Urothelium cell line (cell line): ENCODE data around the gene ARTN.

Source experiments
- DNase-seq: peaks from one replicate; pipeline ENCODE4 v3.0.0; 2011; ENCODE audit warnings: low spot score, mixed read lengths
- FAIRE-seq: peaks from 2 replicates; lab custom pipeline; 2011; peaks lifted over from hg19 to GRCh38; lab: Jason Lieb, UNC

Gene ARTN

DNA sequence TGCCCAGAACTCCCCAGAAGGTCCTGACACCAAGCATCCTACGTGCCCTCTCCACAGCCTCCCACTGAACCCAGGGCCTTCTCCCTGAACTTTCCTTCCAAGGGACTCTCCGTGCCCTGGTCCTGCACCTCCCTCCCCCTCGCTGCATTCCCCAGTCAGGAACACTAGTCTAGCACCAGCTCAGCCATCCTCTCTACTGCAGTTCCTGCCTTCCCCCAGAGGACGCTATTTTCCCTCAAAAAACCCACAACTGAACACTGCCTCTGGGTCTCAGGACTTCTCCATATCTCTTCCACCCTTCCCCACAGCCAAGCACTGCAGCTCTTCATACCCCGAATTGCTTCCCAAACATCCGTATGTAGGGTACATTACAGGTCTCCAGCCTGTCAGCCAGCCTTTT lies 12.6 kb upstream of the ARTN start:
- DNase-seq (no peak), FAIRE-seq (peak; percentile 5)

DNA sequence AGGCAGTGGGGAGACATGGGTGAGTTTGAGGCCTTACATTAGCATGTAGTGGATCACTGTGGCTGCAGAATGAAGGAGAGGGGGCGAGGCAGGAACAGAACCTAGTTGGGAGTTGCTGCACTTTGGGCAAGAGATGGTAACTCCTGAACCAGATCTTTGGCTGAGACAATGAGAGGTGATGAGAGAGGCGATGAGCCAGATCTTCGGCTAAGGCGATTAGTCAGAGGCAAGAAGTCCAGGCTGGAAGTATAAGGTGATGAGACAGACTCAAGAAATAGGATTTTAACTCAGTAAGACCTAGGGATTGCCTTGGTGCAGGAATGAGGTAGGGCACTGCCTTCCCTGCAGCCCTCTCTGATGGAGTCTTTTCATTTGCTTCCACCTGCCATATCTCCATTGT lies 9.1 kb upstream of the ARTN start:
- FAIRE-seq = no peak
- no peak for DNase-seq

DNA sequence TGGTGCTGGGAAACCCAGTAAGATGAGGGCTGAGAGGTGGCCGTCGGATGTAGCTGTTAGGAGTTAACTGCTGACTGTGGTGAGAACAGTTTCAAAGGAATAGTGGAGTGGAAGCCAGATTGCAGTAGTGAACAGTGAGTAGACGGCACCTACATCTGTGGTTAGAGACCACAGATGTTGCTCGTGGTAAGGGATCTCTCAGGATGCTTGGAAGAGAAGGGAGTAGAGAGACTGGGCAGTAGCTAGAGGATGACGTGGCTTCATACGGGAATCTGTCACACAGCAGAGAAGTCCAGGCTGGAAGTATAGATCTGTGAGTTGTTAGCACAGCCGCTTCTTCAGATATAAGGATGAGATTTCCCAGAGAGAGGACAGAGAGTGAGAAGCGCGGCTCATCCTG lies 7.8 kb upstream of the ARTN start:
- no peak for DNase-seq
- FAIRE-seq = no peak

DNA sequence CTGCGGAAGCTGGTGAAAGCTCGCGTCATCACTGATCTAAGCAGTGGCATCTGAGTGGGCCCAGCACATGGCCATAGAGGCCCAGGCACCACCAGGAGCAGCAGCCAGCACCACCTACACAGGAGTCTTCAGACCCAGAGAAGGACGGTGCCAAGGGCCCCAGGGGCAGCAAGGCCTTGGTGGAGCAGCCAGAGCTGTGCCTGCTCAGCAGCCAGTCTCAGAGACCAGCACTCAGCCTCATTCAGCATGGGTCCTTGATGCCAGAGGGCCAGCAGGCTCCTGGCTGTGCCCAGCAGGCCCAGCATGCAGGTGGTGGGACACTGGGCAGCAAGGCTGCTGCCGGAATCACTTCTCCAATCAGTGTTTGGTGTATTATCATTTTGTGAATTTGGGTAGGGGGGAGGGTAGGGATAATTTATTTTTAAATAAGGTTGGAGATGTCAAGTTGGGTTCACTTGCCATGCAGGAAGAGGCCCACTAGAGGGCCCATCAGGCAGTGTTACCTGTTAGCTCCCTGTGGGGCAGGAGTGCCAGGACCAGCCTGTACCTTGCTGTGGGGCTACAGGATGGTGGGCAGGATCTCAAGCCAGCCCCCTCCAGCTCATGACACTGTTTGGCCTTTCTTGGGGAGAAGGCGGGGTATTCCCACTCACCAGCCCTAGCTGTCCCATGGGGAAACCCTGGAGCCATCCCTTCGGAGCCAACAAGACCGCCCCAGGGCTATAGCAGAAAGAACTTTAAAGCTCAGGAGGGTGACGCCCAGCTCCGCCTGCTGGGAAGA lies 3.2 kb upstream of the ARTN start:
- no peak for FAIRE-seq
- no peak for DNase-seq

DNA sequence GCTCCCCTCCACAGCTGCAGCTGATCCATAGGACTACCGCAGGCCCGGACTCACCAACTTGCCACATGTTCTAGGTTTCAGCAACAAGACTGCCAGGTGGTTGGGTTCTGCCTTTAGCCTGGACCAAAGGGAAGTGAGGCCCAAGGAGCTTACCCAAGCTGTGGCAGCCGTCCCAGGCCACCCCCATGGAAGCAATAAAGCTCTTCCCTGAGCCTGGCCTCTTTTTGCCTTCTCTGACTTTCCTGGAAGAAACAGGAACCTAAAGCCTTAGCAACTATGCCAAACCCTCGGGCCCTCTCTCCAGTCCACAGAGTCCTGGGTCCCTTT lies 2.7 kb upstream of the ARTN start:
- FAIRE-seq (no peak), DNase-seq (no peak)

DNA sequence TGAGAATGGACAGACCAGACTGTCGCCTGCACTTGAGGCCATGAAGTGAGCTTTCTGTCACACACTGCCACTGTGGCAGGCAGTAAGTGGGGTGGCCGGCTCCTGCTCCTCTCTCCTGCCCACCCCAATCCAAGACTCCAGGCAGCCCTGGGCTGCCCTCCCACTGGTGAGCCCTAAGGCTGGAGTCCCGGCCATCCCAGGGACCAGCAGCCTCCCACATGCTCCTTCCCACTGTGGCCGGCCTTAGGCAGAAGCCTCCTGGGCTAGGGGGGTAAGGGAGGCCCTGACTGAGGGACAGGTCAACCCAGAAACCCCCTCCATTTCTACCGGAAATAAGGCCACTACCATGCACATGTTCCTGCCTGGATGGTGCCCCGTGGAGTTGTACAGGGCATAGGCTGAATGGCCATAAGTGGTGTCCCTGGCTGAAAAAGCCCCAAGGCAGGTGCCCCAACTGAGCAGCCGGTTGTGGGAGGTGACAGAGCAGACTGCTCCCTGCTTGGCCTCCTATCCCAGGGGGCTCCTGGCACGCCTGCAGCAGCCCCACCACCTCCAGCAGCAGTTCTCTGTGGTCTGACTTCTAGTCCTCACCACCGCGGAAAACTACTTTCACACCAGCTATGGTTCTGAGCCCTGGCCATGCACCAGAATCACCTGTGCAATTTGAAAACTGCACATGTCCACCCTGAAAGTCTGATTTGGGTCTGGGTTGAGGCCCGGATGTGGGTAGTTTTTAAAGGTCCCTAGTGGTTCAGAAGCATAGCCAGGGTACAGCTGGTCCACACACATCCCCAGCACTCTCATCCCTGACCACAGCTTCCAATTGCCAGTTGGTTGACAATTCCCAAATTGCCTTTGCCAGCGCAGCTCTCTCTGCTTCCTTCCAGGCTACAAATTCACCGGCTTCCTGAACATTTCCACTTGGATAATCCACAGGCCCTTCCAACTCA lies 1.6 kb upstream of the ARTN start:
- DNase-seq (no peak), FAIRE-seq (no peak)

DNA sequence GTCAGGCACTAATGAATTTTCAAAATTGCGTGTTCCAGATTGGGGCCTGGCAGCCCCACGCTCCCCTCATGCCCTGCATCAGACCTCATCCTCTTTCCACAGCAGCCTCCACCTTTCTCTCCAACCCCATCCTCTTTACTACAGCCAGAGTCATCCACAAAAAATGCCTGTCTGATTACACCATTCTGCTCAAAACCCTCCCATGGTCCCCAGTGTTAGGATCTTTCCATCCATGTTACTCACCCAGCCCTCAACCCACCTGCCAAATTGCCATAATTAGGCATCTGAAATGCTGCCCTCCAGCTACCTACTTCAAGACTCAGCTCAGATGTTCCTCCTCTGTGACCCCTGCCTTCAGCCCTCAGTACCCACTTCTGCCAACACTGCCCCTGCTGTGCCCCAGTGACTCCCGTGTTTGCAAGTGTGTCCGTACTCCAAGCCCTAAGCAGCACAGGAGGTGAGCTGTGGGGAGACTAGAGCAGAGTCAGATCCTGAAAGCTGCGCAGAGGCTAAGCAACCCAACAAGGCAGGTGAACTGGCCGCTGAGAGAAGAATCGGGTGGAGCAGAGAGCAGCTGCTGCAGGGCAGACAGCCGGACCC lies 715 bp upstream of the ARTN start:
- DNase-seq = no peak
- peak; percentile 53 for FAIRE-seq

DNA sequence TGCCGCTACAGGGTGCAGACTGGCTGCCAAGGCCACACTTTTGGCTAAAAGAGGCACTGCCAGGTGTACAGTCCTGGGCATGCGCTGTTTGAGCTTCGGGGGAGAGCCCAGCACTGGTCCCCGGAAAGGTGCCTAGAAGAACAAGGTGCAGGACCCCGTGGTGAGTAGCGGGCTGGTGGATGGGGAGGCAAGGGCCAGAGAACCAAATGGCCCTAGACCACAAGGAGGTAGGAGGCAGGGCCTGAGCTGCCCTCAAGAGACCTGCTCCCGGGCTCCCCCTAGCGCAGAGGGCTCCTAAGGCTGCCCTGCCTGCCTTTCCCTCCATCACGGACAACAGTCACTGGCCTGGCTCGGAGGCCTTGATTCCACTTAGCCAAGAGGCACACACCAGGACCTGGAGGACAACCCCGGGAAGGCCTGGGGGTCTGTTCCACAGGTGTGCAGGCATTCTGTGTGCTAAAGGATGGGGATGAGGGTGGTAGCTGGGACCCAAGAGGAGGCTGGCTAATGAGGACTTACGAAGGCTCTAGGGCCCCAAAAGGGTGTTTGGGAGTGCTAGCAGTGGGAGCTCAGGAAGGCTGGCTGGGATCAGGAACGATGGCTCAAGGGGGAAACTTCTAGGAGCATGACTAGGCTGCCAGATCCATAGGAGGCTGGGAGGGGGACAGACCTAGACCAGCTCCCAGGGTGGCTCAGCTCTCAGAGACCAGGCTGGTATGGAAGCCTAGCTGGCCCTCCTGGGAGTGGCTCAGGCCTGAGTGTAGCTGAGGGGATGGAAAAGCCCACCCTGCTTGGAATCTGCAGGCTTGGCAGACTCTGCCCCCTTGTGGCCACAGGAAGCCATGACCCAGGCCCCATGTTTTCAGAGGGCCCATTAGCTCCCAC lies 742 bp downstream of the ARTN start:
- DNase-seq = peak; percentile 83
- no peak for FAIRE-seq

DNA sequence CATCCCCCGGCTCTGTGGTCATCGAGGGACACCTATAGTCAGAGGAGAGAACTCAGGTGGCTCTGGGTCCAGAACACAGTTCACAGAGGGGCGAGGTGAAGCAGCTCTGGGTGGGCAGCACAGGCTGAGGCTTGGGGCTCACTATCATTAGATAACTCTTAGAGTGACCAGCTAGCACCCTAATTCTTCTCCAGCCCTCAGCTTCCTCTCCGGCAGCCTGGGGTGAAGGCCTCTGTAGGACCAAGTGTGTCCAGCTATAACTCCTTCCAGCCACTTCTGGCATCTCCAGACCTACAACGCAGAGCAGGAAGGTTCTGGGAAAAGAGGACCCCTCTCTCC lies 1.4 kb downstream of the ARTN start:
- FAIRE-seq = no peak
- DNase-seq = no peak

DNA sequence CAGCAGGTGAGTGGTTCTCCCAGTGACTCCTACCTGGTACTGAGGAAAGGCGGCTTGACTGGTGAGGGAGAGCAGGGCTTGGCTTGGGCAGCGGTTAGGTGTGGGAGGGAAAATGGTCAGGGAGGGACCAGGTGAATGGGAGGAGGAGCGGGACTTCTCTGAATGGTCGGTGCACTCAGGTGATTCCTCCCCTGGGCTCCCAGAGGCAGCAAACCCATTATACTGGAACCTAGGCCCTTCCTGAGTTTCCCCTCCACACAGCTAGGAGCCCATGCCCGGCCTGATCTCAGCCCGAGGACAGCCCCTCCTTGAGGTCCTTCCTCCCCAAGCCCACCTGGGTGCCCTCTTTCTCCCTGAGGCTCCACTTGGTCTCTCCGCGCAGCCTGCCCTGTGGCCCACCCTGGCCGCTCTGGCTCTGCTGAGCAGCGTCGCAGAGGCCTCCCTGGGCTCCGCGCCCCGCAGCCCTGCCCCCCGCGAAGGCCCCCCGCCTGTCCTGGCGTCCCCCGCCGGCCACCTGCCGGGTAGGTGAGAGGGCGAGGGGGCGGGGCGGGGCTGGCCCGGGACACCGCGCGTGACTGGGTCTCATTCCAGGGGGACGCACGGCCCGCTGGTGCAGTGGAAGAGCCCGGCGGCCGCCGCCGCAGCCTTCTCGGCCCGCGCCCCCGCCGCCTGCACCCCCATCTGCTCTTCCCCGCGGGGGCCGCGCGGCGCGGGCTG lies 2.3 kb downstream of the ARTN start:
- DNase-seq (no peak), FAIRE-seq (no peak)

DNA sequence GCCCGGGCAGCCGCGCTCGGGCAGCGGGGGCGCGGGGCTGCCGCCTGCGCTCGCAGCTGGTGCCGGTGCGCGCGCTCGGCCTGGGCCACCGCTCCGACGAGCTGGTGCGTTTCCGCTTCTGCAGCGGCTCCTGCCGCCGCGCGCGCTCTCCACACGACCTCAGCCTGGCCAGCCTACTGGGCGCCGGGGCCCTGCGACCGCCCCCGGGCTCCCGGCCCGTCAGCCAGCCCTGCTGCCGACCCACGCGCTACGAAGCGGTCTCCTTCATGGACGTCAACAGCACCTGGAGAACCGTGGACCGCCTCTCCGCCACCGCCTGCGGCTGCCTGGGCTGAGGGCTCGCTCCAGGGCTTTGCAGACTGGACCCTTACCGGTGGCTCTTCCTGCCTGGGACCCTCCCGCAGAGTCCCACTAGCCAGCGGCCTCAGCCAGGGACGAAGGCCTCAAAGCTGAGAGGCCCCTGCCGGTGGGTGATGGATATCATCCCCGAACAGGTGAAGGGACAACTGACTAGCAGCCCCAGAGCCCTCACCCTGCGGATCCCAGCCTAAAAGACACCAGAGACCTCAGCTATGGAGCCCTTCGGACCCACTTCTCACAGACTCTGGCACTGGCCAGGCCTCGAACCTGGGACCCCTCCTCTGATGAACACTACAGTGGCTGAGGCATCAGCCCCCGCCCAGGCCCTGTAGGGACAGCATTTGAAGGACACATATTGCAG lies 3.0 kb downstream of the ARTN start:
- FAIRE-seq = no peak
- no peak for DNase-seq

DNA sequence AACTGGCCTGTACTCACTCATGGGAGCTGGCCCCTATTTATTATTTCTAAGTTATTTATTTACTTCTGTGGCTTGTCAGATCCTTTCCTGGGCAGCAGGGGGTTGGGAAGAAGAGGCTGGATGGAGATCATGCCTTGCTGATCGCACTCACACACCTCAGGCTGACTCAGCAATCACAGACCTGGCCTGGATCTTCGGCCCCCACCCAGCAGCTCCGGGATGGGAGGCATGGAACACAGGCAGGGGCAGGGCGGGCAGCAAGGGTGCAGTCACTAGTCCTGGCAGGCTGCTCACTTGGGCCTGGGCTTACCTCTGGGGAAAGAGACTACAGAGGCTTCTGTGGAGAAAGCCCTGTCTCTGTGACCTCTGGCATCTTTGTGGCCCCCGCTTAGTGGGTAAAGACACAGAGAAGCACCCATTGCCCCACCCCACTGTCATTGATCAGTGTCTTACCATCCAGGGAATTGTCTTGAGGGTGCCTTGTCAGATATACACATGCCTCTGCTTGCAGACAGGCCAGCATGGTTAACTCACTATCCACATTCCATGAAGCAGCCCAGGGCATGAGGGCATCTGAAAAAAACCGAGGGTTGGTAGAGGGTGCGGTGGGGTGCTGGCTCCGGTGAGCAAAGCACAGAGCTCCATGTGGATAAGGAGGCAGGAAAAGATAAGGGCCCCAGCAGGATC lies 3.7 kb downstream of the ARTN start:
- no peak for DNase-seq
- no peak for FAIRE-seq

DNA sequence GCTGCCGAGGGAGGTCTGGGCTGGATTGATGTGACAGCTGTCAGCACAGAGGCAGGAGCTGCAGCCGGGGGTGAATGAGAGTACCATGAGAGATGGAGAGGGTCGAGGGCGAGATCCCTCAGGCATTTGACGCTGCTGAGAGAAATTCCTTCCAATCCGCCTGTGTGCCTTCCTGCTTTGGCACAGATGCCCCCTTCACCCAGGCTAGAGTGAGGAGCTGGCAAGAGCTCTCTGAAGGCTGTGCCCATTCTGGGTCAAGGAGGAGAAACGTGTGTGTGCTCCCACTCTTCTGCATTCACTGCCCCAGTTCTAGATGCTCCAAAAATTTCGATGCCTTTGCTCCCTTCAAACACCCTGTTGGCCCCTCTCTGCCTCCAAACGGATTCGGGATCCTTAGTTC lies 4.8 kb downstream of the ARTN start:
- no peak for DNase-seq
- FAIRE-seq = no peak

DNA sequence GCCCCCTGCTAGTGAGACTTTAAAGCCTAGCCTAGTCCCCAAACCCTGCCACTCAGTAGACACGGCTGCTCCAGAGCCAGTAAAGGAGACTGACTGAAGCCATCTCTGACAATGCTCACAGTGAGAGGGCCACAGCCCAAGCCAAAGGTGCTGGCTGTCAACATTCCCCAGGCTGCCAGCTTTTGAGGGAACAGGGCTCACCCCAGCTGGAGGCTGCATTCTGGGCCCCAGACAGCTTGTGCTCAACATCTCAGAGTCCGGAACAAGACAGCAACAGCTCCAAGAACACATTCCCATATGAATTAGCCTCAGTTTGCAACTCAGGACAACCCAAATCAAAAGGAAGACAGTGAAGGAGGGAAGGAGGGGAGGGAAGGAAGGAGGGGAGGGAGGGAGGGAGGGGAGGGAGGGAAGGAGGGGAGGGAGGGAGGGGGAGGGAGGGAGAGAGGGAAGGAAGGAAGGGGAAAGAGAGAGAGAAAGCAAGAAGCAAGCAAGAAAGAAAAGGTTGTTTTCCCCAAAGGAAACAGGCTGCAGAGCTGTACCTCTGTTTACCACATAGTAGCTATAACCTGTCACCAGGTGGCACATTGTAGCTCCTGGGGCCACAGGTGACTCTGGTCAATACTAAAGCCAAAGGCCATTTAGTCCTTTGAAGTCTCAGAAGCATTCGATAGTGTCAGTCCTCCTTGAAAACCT lies 5.4 kb downstream of the ARTN start:
- FAIRE-seq = no peak

DNA sequence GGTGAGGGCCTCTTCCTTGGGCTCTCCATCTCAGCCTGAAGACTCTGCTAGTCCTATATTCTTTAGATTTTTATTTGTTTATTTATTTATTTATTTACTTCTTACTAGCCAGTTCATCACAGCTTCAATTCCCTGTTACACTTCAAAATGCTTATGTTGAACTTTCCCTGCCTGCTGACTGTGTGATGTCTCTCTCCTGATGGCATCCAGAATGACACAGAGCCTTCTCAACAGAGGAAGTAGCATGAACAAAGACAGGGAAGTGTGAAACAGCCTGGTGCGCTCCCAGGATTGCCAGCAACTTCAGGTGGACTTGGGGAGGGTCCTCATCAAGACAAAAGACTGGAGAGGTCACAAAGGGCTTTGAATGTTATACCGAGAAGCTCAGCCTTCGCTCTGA lies 8.8 kb downstream of the ARTN start:
- DNase-seq (no peak), FAIRE-seq (no peak)

More for the DNA sequence above, 5.4 kb downstream of the ARTN start:
- no peak for DNase-seq

DNA sequence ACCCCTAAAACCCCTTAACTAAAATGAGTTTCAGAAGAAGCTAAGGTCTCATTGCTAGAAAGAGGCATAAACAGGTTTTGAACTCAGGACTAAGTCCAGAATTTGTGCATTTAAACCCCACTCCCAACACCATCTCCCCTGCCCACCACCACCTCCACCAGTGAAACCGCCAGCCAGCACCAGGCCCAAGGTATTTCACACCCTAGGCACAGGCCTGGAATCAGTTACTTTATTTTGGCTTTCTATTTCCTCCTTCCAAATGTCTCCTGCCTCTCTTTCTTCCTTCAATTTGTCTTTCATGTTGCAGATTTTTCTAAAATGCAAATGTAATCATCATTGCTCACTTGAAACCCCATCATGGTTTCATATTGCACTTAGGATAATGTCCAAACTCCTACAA lies 11.3 kb downstream of the ARTN start:
- DNase-seq = no peak
- no peak for FAIRE-seq

DNA sequence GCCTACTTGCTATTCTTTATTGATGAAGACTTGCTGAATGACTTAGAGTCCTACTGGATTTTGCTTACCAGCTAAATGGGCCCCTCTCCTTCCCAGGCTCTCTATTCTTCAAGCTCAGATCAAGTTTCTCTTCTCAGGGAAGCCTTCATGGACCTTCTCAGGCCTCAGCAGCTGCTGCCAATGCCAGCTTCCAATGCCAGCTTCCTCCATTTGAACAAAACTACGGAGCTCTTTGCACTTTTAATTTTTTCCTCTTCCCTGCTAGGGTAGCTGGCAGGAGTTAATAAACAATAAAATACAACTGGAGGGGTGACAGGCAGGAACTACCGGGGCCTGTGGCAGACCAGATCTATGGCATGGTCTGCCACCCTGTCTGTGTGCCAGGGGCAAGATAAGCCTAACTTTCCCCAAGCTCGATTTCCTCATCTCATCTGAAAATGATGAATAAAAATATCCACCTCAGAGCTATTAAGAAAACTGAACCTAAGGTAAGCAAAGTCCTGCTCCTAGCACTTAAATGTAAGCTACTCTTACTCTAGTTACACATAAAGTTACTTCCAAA lies 12.2 kb downstream of the ARTN start:
- no peak for DNase-seq
- no peak for FAIRE-seq
